K562 (cell line): ENCODE results near the gene LRP1B. TPM values are rescaled to one million over a fixed set of nuclear protein-coding genes. Genes with fewer than 3 reads are reported as not detected.

Experiments used
- ATAC-seq: fragments of 200-7000 bp; cut with Tn5 transposase; 3 replicates; pipeline ENCODE4 v1.9.1; 2020; ENCODE audit warnings: moderate library complexity
- BruUV-seq: library from RNA; stranded (reverse); fragments of 400-500 nt; replicated peaks from 2 replicates; lab custom pipeline; 2021; lab: Mats Ljungman, UMichigan
- CTCF ChIA-PET: fragments of 300-600 bp; formaldehyde crosslinking; extraction: SDS; loops from one replicate; lab custom pipeline; 2021; ENCODE audit warnings: low intra/inter-chr PET ratio; lab: Yijun Ruan, JAX
- POLR2A ChIA-PET: fragments of 300-600, 350-650 bp; sonication (Branson Sonifier 250); formaldehyde crosslinking; extraction: SDS; loops from one replicate; lab custom pipeline; 2021; ENCODE audit warnings: antibody characterized with exemption, inconsistent platforms; lab: Yijun Ruan, JAX
- DNase-seq, 4 experiments: peaks; one replicate each; pipeline versions ENCODE4 v3.0.0 to v3.0.0-alpha.2; 2011 to 2018; ENCODE audit warnings: low spot score in 3 of 4, mixed read lengths in 3 of 4; ENCODE audit errors: extremely low read depth in 1 of 4
- FAIRE-seq: peaks from 2 replicates; lab custom pipeline; 2011; peaks lifted over from hg19 to GRCh38; lab: Jason Lieb, UNC
- H2AFZ ChIP-seq: 2 replicates; pipeline ENCODE4 v1.6.0; 2011; ENCODE audit warnings: low read depth, low read length, control low read depth, inconsistent platforms
- H3K27ac ChIP-seq: fragments of 200-600 bp; 3 replicates; pipeline ENCODE4 v1.8.0; 2011; ENCODE audit warnings: low read depth, mild to moderate bottlenecking, control low read depth, inconsistent platforms, low read length, moderate library complexity, mixed read lengths; ENCODE audit errors: extremely low read depth
- H3K27me3 ChIP-seq, 2 experiments: fragments of 300-600 bp in 1 of 2; 2 replicates in 1 of 2; 3 replicates in 1 of 2; pipeline versions ENCODE4 v1.6.0 to v1.8.0; 2011; ENCODE audit warnings: inconsistent platforms in 2 of 2, low read length in 2 of 2, mild to moderate bottlenecking in 1 of 2, mixed read lengths in 1 of 2, moderate library complexity in 1 of 2; ENCODE audit not compliant: control insufficient read depth in 2 of 2, insufficient read depth in 2 of 2
- H3K36me3 ChIP-seq: fragments of 300-600 bp; 3 replicates; pipeline ENCODE4 v1.8.0; 2011; ENCODE audit warnings: mild to moderate bottlenecking, low read length, inconsistent platforms; ENCODE audit not compliant: control insufficient read depth, insufficient read depth
- H3K4me1 ChIP-seq, 2 experiments: fragments of 200-600 bp in 1 of 2; replicated peaks in 1 of 2; 2 replicates in 1 of 2; 3 replicates in 1 of 2; pipeline versions ENCODE4 v1.5.1 to v1.8.0; 2011; ENCODE audit warnings: inconsistent platforms in 2 of 2, low read length in 2 of 2, mild to moderate bottlenecking in 1 of 2, mixed read lengths in 1 of 2, moderate library complexity in 1 of 2; ENCODE audit not compliant: control insufficient read depth in 2 of 2, insufficient read depth in 2 of 2
- H3K4me2 ChIP-seq: 2 replicates; pipeline ENCODE4 v1.6.1; 2011; ENCODE audit warnings: low read length, control low read depth, inconsistent platforms, mixed read lengths; ENCODE audit not compliant: insufficient read depth
- H3K4me3 ChIP-seq: fragments of 200-600 bp; sonication (generic), shearing (Covaris generic); 2 replicates; pipeline ENCODE4 v1.5.1; 2016; ENCODE audit warnings: control low read depth, inconsistent platforms
- H3K79me2 ChIP-seq: fragments of 200-600 bp; 3 replicates; pipeline ENCODE4 v1.8.0; 2011; ENCODE audit warnings: low read length, inconsistent platforms; ENCODE audit not compliant: control insufficient read depth, insufficient read depth
- H3K9ac ChIP-seq, 2 experiments: 2 replicates each; pipeline versions ENCODE4 v1.6.0 to v1.6.1; 2011; ENCODE audit warnings: low read depth in 2 of 2, low read length in 2 of 2, control low read depth in 1 of 2, inconsistent platforms in 1 of 2, mild to moderate bottlenecking in 1 of 2, mixed read lengths in 1 of 2; ENCODE audit not compliant: insufficient read depth in 1 of 2
- H3K9me1 ChIP-seq: one replicate; pipeline ENCODE4 v1.6.0; 2011; ENCODE audit warnings: inconsistent platforms, mild to moderate bottlenecking, low read length, moderate library complexity; ENCODE audit not compliant: control insufficient read depth, insufficient read depth
- H3K9me3 ChIP-seq: replicated peaks from 2 replicates; pipeline ENCODE4 v1.5.1; 2011; ENCODE audit warnings: low read depth, low read length, inconsistent platforms; ENCODE audit not compliant: control insufficient read depth, insufficient read depth
- H4K20me1 ChIP-seq: replicated peaks from 2 replicates; pipeline ENCODE4 v1.6.1; 2011; ENCODE audit warnings: low read length, inconsistent platforms, mixed read lengths; ENCODE audit not compliant: control insufficient read depth, insufficient read depth
- ARNT ChIP-seq, 2 experiments: fragments of 450-650 bp; IDR thresholded peaks; 2 replicates each; pipeline ENCODE4 v1.6.1; 2016; ENCODE audit warnings: mild to moderate bottlenecking in 1 of 2
- BRD9 ChIP-seq: fragments of 450-650 bp; IDR thresholded peaks from 2 replicates; pipeline ENCODE4 v1.6.1; 2018; ENCODE audit warnings: low read depth; ENCODE audit not compliant: partially characterized antibody
- GTF2F1 ChIP-seq: IDR thresholded peaks from 2 replicates; pipeline ENCODE4 v1.6.1; 2011; ENCODE audit warnings: low read depth, low read length, improper control_type of control experiment
- MAZ ChIP-seq, 2 experiments: fragments of 450-650 bp in 1 of 2; sonication (generic) in 1 of 2; formaldehyde crosslinking; IDR thresholded peaks in 1 of 2; conservative IDR thresholded peaks in 1 of 2; 2 replicates each; pipeline versions ENCODE4 v1.4.0 to v1.5.0; 2020; ENCODE audit warnings: mild to moderate bottlenecking in 1 of 2, missing genetic modification reagents in 1 of 2
- SP2 ChIP-seq: IDR thresholded peaks from 2 replicates; pipeline ENCODE4 v1.6.1; 2011; ENCODE audit warnings: mild to moderate bottlenecking, low read depth, low read length, moderate library complexity; ENCODE audit not compliant: poor library complexity, severe bottlenecking; ENCODE audit errors: extremely low read depth
- SRSF9 ChIP-seq: fragments of 200-400 bp; formaldehyde crosslinking; IDR thresholded peaks from 2 replicates; pipeline ENCODE4 v1.6.1; 2017; ENCODE audit warnings: low read depth, low read length, borderline replicate concordance
- ZNF347 ChIP-seq: fragments of 450-650 bp; formaldehyde crosslinking; IDR thresholded peaks from 2 replicates; pipeline ENCODE4 v1.4.0; 2020; ENCODE audit warnings: low read depth, mild to moderate bottlenecking, moderate library complexity
- ZNF354B ChIP-seq: fragments of 250-450 bp; sonication (Bioruptor Pico); IDR thresholded peaks from 2 replicates; pipeline ENCODE4 v1.4.0; 2020
- ZNF707 ChIP-seq: fragments of 250-450 bp; sonication (Bioruptor Pico); conservative IDR thresholded peaks from 2 replicates; pipeline ENCODE4 v1.8.0; 2022; ENCODE audit warnings: inconsistent platforms, mild to moderate bottlenecking, moderate library complexity
- WGBS: fragments of 100-300 bp; shearing (Covaris generic); methylation state at CpG from one replicate; pipeline ENCODE4 v1.1.6; 2016; ENCODE audit warnings: low coverage, mixed read lengths; ENCODE audit not compliant: insufficient coverage; ENCODE audit errors: missing lambda C conversion rate; 5-methylcytosine and 5-hydroxymethylcytosine counted together
- in situ Hi-C: fragments of 300-500 bp; cut with MboI; formaldehyde crosslinking; loops from 4 replicates; pipeline ENCODE4 v1.15.0; 2018; ENCODE audit warnings: inconsistent platforms, mixed read lengths
- intact Hi-C: fragments of 100-400 bp; cut with micrococcal nuclease; formaldehyde crosslinking; loops from 2 replicates; pipeline ENCODE4 v1.14.2; 2022
- polyA plus RNA-seq, 8 experiments: library from polyadenylated mRNA; depleted of rRNA in 4 of 8; stranded (reverse) in 5 of 8; unstranded in 3 of 8; fragments of >200 nt; fragmentation: Nextera tagmentation in 2 of 8; fragmentation: Illumina TruSeq in 1 of 8; extraction: Ambion mirVana in 2 of 8; extraction: Trizol in 1 of 8; gene quantifications; 2 replicates each; pipeline versions ENCODE4 v1.2.1 to v1.2.3, GENCODE V29; 2011 to 2014; ENCODE audit warnings: inconsistent platforms in 1 of 8, missing spikeins in 1 of 8
- total RNA-seq, 7 experiments: library from RNA; depleted of rRNA in 6 of 7; stranded (reverse); fragments of >200 nt in 6 of 7; fragmentation: Illumina TruSeq in 2 of 7; extraction: Trizol in 2 of 7; gene quantifications; 2 replicates each; pipeline versions ENCODE4 v1.2.1 to v1.2.3, GENCODE V29; 2011 to 2021; ENCODE audit warnings: low replicate concordance in 1 of 7
- TF ChIP-seq, protein P1 (sequence below), 2 experiments: fragments of 200-800 bp in 1 of 2; sonication (Bioruptor generic) in 1 of 2; sonication (generic) in 1 of 2; formaldehyde crosslinking in 1 of 2; IDR thresholded peaks in 1 of 2; conservative IDR thresholded peaks in 1 of 2; 2 replicates each; pipeline versions ENCODE4 v1.5.0 to v1.6.1; 2016 to 2020; ENCODE audit warnings: missing compliant biosample characterization in 1 of 2, missing genetic modification characterization in 1 of 2, missing genetic modification reagents in 1 of 2
- TF ChIP-seq, protein P2 (sequence below): fragments of 250-450 bp; sonication (Bioruptor Pico); IDR thresholded peaks from 2 replicates; pipeline ENCODE4 v1.5.0; 2021; ENCODE audit warnings: mild to moderate bottlenecking, borderline replicate concordance
- TF ChIP-seq, protein P3 (sequence below): sonication (generic); formaldehyde crosslinking; IDR thresholded peaks from 2 replicates; pipeline ENCODE4 v1.8.0; 2022; ENCODE audit warnings: mild to moderate bottlenecking, missing genetic modification reagents

Gene LRP1B
- total and polyA plus RNA-seq, 9 of the 15 experiments (the other 6 are each of a cell fraction or from before 2014, with no cell fraction given), result not detected

DNA sequence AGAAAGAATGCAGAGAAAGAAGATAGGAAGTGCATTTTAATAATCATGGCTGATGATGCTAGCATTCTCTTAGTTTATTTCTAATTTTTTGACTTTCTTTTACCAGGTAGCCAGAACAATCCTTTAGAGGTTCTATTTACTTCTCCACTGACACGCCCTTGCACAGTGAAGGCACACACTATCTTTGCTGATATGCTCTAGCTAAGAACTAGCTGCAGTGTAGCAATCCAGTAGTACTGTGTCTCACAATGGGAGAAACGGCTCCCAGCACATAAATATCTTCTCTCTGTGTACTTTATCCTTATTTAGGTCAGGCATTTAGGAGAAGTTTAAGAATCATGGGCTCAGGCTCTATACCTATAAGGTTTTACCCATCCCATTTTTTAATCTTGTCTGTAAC, 1005.4 kb downstream of the LRP1B start:
- POLR2A ChIA-PET, result no interaction called here
- Histone ChIP-seq H3K4me2 (no peak overlapping the region), H2AFZ (no peak overlapping the region), H3K9ac (no peak overlapping the region), H3K27ac (no peak overlapping the region), H3K9me1 (no peaks in the 10 kb centered on the region), H3K4me3 (no peak overlapping the region), H3K36me3 (no peaks in the 10 kb centered on the region), H3K9me3 (no peaks in the 10 kb centered on the region), H3K79me2 (no peaks in the 10 kb centered on the region), H3K4me1 (no peaks in the 10 kb centered on the region), H3K27me3 (no peaks in the 10 kb centered on the region), H4K20me1 (no peaks in the 10 kb centered on the region)
- ATAC-seq, result no peak
- DNase-seq, result no peak
- CTCF ChIA-PET, result no interaction called here
- no TSS peak for BruUV-seq
- in situ Hi-C loops (no loop called here), intact Hi-C loops (no loop called here)
- FAIRE-seq, result no peak
- 0% methylated on average over 2 of the region's 2 CpGs for WGBS
- TF ChIP-seq ZNF707 (CRISPR knock-in tag), result no peak
- no peak for TF ChIP-seq SP2
- TF ChIP-seq, protein P1, sequence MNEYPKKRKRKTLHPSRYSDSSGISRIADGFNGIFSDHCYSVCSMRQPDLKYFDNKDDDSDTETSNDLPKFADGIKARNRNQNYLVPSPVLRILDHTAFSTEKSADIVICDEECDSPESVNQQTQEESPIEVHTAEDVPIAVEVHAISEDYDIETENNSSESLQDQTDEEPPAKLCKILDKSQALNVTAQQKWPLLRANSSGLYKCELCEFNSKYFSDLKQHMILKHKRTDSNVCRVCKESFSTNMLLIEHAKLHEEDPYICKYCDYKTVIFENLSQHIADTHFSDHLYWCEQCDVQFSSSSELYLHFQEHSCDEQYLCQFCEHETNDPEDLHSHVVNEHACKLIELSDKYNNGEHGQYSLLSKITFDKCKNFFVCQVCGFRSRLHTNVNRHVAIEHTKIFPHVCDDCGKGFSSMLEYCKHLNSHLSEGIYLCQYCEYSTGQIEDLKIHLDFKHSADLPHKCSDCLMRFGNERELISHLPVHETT (CRISPR knock-in tag; conservative IDR thresholded peaks at IDR 0.05 in 1 of 2, IDR thresholded peaks at IDR 0.05 in 1 of 2), result no peak
- no peak for TF ChIP-seq BRD9
- TF ChIP-seq ARNT (IDR thresholded peaks at IDR 0.05), result no peak
- TF ChIP-seq ZNF354B (CRISPR knock-in tag), result no peak
- TF ChIP-seq, protein P2, sequence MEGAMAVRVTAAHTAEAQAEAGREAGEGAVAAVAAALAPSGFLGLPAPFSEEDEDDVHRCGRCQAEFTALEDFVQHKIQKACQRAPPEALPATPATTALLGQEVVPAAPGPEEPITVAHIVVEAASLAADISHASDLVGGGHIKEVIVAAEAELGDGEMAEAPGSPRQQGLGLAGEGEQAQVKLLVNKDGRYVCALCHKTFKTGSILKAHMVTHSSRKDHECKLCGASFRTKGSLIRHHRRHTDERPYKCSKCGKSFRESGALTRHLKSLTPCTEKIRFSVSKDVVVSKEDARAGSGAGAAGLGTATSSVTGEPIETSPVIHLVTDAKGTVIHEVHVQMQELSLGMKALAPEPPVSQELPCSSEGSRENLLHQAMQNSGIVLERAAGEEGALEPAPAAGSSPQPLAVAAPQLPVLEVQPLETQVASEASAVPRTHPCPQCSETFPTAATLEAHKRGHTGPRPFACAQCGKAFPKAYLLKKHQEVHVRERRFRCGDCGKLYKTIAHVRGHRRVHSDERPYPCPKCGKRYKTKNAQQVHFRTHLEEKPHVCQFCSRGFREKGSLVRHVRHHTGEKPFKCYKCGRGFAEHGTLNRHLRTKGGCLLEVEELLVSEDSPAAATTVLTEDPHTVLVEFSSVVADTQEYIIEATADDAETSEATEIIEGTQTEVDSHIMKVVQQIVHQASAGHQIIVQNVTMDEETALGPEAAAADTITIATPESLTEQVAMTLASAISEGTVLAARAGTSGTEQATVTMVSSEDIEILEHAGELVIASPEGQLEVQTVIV (CRISPR knock-in tag), result no peak
- TF ChIP-seq MAZ (CRISPR knock-in tag; conservative IDR thresholded peaks at IDR 0.05 in 1 of 2, IDR thresholded peaks at IDR 0.05 in 1 of 2), result no peak
- no peak for TF ChIP-seq ZNF347 (CRISPR knock-in tag)
- TF ChIP-seq, protein P3, sequence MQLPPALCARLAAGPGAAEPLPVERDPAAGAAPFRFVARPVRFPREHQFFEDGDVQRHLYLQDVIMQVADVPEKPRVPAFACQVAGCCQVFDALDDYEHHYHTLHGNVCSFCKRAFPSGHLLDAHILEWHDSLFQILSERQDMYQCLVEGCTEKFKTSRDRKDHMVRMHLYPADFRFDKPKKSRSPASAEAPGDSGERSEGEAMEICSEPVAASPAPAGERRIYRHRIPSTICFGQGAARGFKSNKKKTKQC, result no peak
- no peak for TF ChIP-seq SRSF9
- no peak for TF ChIP-seq GTF2F1
